ENCODE measurements around the gene PKHD1.
"Not testable (repeated sequence)": the region's sequence is repeated elsewhere in the genome, so short reads cannot be mapped to it uniquely, and the experiment has no call there.

GRCh38 chr6:51918347-51918746 is 169.1 kb downstream of the PKHD1 start:
- TF ChIP-seq EZH2 (IDR thresholded peaks at IDR 0.05); POLR2AphosphoS5 (IDR thresholded peaks at IDR 0.05; ENCODE audit: borderline replicate concordance, low read depth, low read length): not testable (repeated sequence)

Data from SK-N-MC (cell line).